ENCODE measurements around the gene ZCRB1.

The ZCRB1 gene

DNA sequence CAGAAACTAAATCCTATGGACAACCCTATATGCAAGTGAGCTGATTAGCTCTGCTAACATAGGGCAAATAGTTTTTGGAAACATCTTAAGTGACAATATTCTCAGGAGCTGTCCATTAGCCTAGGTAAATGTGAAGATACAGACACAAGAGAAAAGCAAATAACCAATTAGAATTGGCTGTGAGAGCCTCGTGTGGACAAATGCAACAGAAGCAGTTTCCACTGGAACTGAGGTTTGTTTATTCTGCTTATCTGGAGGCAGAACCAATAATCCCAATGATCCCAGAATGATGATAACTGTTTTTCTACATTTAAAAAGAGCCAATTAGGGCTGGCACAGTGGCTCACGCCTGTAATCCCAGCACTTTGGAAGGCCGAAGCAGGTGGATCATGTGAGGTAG lies 44.6 kb downstream of the ZCRB1 start:
- no peak for DNase-seq (ENCODE audit: low read depth in 2 of 2)

DNA sequence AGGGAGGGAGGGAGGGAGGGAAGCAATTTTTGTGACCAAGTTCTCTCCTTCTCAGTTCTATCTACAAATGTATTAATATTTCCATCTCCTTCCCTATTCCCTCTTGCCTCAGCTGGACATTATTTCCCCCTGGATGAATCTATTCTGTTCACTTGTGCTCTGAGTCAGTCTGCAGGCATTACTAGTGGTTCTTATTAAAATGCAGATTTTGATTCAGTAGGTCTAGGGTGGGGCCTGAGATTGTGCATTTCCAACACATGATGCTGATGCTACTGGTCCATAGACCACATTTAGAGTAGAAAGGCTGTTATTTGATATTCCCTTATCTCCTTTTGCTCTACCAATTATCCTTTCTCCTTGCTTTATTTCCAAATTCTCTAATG lies 47.8 kb downstream of the ZCRB1 start:
- no peak for DNase-seq (ENCODE audit: low read depth in 2 of 2)

DNA sequence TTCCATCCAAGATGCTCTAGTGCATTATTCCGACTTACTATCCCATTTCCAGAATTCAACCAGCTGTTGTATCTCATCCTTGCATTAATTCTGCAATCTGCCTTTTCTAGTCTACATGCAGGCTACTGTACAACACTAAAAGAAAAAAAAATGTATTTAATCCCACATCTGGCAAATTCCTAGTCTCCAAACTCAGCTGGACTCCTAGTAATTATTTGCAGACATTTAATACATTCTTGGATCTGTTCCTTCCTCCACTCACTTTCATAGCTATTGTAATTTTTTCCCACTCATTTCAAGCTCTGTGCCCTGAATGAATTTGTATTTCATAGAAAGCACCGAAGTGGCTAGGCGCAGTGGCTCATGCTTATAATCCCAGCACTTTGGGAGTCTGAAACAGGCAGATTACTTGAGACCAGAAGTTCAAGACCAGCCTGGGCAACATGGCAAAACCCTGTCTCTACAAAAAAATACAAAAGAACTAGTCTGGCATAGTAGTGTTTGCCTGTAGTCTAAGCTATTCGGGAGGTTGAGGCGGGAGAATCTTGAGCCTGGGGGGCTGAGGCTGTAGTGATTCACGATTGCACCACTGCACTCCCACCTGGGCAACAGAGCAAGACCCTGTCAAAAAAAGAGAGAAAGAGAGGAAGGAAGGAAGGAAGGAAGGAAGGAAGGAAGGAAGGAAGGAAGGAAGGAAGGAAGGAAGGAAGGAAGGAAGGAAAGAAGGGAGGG lies 48.3 kb downstream of the ZCRB1 start:
- DNase-seq (ENCODE audit: low read depth in 2 of 2): no peak

DNA sequence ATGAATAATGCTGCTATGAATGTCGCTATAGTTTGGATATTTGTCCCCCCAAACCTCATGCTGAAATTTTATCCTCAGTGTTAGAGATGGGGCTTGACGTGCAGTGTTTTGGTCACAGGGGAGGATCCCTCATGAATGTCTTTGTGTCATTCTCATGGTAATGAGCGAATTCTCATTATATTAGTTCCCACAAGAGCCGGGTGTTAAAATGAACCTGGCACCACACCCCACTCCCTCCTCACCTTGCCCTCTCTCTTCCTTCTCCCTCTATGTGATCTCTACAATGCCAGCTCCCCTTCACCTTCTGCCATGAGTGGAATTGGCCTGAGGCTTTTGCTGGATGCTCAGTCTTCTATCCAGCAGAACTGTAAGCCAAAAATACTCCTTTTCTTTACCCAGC lies 50.4 kb downstream of the ZCRB1 start:
- DNase-seq (ENCODE audit: low read depth in 2 of 2): no peak

DNA sequence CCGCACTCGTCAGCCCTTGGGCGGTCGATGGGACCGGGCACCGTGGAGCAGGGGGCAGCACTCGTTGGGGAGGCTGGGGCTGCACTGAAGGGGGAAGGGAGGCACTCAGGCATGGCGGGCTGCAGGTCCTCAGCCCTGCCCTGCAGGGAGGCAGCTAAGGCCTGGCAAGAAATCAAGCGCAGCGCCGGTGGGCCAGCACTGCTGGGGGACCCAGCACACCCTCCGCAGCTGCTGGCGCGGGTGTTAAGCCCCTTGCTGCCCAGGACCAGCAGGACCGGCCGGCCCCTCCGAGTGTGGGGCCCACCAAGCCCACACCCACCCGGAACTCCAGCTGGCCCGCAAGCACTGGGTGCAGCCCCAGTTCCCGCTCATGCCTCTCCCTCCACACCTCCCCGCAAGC lies 52.2 kb downstream of the ZCRB1 start:
- no peak for DNase-seq (ENCODE audit: low read depth in 2 of 2)

DNA sequence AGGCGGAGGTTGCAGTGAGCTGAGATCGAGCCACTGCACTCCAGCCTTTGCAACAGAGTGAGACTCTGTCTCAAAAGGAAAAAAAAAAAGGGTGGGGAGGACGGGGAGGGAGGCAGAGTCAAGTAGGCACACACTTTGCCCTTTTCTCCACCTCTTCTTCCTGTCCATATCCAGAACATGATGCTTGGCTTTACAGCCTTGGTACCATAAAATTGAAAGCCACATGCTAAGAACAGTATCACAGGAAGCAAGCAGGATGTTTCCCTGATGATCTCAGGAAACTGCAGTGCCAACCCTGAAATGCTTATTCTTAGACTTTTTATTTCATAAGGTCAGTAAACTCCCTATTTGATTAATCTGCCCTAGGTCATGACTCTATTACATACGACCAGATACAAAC lies 55.3 kb downstream of the ZCRB1 start:
- no peak for DNase-seq (ENCODE audit: low read depth in 2 of 2)

DNA sequence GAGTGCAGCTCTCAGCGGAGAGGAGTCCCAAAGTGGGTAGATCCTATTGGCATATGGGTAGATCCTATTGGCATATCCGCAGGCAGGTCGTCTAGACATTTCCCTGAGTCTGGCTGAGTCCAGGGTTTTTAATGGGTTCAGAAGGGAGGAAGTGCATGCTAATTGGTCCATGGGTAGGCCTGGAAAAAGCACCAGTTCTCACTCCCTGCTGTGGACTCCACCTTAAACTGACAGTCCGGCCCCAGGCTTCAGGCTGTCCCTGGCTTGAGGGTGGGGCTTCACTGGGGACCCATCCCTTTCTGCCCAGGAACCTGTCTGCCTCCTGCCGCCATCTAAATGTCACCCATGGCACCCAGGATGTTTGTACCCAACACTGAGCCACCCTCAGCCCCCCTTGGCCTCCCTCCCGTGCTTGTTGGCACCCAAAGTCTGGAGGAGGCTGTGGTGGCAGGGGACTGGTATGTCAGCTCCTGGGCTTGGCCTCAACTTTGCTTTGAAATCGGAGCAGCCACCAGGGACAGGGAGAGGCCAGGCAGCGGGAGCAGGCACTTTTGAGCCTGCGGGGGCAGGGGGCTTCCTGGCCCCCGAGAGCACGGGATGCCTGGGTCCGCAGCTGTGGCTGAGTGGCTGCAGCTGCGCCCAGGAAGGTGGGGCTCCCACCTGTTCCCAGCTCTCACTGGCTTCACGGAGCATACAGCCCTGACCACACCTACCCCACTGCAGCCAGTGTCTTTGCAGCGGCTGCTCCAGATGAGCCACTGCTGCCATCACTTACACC lies 58.3 kb downstream of the ZCRB1 start:
- DNase-seq (ENCODE audit: low read depth in 2 of 2): no peak

DNA sequence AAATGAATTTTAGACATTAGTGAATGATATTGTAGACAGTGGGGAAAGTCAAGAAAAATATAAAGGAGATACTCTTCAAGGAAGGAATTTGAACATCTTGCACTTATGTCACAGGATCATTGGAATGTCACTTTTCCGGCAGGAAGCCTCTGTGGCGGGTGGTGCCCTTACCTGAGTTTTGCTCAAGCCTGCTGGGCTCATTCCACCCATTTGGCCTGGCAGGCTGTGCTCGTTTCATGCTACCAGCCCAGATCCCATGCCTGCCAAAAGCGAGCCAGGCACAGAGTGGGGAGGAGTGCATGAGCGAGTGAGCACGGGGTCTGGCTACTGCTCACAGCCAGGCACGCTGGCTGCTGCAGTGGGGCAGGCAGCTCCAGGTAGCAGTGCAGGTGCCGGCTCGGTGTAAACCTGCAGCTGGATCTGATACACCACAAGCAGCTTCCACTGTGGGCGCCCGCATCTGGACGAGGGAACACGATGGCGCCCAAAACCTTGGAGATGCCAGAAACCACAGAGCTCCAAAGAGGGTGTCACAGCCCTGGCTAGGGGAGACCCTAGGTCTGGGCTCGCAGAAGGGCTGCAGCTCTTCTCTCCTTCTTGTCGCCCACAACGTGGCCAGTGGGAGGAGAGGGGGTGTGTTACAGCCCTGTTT lies 59.2 kb downstream of the ZCRB1 start:
- no peak for DNase-seq (ENCODE audit: low read depth in 2 of 2)

DNA sequence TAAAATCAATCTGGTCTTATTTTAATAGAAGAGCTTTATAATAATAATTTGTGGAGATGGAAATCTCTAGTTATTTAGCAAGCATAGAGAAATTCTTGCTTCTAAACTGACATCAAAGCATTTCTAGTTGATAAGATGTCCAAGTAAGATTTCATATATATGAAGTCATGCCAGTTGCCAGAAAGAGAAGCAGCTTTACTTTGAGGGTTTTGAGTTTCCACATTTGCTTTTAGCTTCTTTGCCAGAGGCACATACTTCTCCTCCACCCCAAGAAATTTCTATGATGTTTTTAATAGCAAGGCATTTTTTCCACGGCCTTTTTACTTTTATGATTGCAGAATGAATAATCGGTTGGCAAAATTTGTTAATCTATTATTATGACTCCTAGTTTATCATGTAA lies 63.6 kb downstream of the ZCRB1 start:
- DNase-seq (ENCODE audit: low read depth in 2 of 2): no peak
